Fibroblast of peridontal ligament (primary cell): Measurements from ENCODE around the gene NRXN3.

ENCODE experiments used
- DNase-seq: peaks from one replicate; pipeline ENCODE4 v3.0.0-alpha.2; 2010; ENCODE audit errors: extremely low read depth

NRXN3 gene

DNA sequence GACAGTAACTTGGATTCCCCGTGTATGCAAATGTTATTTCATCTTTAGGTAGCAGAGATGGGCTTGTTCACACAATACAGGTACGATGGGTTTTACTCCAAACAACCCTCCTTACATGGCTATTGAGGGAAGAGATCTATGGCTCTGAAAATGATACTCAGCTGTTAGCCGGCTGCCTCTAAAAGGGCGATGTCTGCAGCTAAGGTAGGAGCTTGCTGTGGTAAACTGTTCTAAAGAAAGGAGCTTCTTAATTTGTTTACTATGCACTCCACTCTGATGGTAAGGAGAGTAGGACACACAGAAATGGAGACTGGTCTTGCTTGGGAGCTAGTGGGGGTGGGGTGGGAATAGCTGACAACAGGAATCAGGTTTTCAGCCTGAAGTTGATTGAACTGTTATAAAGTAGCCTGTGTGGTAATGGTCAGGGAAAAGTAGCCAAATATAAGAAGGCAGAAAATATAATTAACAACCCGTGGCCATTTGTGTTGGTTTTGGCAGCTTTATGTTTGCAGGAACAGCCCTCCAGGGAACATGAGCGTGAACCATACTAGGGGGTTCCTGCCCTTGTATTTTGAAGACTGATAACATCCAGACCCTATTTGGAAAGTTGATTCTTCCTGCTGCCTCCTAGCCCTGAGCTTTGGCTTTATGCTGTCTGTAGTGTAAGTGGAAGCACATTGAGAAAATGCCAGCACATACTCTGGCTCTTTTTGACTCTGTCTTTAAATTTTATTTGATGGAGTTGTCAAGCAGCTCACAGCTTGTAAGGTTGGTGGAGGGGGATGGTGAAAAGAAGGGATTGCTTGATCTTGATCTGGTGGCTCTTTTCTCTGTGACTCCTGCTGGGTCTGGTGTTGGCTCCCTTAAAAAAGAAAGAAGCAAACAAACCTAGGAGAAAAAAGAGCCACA, 1111.3 kb downstream of the NRXN3 start:
- no peak for DNase-seq

DNA sequence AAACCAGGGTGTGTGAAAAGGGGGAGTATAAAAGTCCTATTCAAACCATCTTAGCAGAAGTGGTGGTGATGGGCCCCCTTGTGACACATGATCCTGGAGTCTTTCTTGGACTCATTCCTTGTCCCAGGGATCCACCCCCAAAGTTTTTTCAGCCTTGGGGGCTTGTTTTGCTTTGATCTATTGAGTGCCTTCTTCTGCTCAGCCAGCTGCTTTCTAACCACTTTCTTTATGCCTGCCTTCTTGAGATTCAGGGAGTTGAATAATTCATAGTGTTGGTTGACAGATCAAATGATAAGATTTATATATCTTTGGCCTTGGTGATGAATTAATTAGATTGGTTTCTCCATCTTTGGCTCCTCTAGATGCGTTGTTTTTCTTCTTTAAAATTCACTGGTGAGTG, 1114.4 kb downstream of the NRXN3 start:
- no peak for DNase-seq

DNA sequence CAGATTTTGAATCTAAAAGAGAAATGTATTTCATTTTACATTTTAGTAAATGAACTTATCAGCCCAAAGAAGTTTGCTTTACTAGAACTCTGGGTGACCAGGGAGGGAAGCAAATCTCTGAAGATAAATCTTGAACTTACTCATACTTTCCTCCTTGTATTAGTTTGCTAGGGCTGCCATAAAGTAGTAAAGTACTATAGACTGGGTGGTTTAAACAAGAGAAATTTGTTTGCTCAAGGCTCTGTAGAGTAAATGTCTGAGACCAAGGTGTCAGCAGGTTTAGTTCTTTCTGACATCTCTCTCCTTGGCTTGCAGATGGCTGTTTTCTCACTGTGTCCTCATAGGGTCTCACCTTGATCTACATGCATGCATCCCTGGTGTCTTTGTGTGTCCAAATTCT, 1115.1 kb downstream of the NRXN3 start:
- no peak for DNase-seq

DNA sequence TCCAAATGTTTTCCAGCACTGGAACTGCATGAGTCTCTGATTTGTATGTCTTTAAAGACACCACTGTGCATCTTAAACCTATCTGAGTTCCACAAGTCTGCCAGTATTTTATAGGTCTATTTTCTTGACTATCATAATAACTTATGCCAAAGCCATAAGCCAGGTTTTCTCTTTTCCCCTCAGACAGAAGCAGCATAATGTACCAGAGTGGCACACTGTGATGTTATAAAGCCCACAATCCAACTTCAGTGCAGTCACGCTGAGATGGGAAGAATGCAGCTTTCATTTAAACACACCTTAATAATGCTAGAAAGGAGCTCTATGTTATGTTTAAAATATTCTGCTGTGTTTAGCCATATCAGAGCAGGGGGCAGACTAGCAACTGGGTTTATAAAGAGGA, 1117.8 kb downstream of the NRXN3 start:
- no peak for DNase-seq

DNA sequence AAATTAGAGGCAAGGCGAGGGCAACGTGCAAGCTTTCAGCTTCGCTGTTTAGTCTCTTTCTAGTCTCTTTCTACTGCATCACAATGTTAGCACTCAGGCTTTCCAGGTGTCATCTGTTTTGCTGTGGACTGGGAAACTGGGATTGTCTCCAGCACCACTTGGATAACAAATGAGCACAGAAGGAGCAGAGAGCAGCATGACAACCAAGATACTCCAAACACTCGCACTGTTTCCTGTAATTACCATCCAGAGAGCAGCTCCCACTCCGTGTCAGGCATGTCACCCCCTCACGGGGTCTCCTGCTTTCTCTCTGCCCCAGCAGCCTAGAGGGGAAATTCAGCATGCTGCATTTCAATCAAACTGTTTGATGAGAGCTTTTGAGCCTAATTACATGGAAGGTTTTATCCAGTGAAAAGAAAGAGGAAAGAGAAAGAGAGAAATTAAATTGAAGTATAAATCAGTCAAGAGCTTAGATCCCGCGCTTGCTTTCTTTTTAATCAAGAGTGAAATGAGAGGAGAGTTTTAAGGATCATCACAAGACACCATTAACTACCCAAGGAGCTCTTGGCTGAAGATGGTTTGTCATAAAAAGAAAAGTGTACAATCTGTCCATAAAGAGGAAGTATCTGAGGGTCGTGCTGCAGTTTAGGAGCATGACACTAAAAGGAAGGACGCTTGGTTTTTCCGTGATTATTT, 1123.5 kb downstream of the NRXN3 start:
- no peak for DNase-seq

DNA sequence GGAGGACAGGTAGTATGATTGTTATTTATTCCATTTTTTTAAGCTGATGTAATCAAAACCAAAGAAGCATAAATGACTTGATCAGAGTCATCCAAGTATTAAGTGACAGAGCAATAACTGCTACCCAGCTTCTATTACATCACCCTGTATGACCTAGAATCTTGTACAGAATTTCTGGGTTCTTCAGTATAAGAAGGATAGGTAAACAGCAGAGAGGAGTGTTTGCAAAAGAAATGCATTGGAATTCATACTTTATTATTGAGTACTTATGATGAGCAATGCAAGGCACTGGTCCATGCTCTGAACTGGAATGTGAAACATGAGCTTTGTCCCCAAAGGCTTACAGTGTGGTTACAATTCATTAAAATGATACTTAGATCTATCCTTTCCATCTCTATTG, 1124.3 kb downstream of the NRXN3 start:
- no peak for DNase-seq

DNA sequence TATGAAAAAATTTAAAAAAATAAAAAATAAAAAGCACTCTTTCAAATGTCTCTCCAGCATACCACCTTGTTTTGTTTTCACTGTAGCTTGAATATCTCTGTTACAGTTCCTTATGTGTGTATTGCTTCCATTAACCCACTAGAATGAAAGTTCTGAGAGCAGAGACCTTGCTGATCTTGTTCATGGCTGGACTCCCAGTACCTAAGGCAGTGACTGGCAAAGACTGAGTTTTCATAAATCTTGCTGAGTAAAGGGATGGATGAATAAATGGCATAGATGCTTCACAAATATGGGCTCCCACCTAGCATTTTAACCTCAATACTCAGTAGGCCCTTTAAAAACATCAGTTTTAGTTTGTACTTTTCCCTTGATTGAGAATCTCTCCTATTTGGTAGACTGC, 1125.2 kb downstream of the NRXN3 start:
- no peak for DNase-seq

DNA sequence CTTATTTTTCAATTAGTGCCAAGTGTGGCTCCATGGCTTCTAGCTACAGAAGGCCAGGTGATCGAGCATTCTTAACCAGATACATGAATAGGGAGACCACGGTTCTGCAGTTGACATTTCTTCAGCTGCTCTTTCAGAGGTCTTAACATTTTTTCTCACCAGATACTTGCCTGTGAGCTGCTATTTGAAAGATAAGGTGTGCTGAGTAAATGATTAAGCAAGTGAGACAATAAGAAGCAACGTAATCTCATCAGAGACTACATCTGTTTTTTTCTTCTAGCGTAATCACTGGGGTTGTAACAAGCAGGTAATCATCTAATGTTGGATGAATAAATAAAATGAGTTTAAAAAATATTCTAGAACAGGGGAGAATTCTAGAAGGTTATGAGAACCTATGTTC, 1128.2 kb downstream of the NRXN3 start:
- no peak for DNase-seq

DNA sequence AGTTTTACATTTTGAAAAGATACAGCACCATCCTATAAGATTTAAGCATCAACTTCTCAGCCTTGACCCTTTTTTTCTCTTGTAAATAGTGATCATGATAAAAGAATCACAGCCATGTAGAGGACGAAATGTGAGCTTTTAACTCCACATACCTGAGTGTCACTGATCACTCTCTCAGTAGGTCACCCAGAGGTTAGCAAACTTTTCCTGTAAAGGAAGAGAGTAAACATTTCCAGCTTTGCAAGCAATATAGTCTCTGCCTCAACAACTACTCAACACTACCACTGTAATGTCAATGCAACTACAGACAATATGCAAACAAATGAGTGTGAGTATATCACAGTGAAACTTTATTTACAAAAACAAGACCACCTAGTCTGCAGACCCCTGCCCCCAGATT, 1129.0 kb downstream of the NRXN3 start:
- no peak for DNase-seq

DNA sequence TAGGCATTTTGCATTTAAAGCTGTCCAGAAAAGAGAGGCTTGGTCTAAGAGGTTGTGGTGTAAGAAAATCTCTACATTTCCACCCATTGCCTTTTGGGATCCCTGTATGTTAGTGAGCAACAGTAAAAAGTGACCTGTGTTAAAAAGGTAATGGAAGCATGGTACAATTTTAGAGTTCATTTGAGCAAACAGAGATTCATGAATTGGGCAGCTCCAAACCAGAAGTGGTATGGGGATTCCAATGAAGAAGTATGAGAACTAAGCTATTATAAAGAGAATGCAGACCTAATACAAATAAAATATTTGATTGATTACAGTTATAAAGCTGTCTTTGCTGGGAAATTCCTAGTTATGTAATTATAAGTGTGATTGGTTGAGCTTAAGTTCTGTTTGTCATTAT, 1134.1 kb downstream of the NRXN3 start:
- no peak for DNase-seq

DNA sequence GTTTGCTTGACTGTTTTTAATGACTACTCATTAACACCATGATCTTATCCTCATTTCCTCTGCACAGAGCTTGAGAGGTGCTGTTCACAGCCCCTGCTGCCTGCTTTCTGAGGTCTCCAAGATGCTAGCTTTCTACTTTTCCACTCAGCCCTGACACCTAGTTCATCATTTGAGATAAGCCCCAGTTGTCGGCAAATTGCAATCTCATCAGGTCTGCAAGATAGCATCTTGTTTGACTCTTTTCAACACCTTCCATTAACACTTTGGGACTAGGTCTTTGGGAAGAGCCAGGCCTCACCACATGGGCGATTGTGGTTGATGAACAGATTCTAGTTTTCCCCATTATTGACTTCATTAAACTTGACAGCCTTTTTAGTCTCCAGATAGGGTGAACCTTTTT, 1136.4 kb downstream of the NRXN3 start:
- no peak for DNase-seq

DNA sequence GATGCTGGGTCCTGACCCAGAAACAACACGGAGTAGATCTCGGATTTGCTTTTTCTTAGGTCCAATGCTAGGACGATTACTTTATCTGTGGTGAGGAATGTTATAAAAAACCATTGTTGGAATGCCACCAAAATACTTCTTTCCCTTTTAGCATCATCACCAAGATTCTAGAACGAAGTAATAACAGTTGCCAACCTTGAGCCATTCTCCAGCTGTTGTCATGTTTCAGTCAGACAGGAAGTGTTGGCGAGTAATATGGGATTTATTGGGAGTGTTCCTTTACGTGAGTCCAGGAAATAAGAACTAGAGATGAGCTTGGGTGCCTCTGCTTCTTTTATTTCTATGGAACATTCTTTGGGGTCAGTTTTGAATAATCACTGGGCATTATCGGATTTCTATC, 1148.2 kb downstream of the NRXN3 start:
- DNase-seq: no peak

DNA sequence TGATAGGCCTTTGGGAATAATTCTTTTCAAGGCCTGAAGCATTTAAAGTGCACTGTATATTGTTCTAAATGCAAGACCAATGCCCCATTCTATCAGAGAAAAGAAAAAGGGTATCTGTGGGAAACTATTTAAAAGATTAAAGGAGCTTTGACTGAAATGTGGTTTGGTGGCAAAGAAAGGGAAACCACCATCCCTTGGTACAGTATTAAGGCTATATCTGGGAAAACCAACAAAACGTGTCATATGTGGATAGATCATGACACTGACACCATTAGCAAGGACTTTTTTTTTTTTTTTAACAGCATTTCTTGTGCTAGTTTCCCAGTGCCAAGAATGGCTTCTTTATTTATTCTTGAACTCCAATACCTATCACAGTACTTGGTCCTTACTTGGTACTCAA, 1150.4 kb downstream of the NRXN3 start:
- DNase-seq: no peak

DNA sequence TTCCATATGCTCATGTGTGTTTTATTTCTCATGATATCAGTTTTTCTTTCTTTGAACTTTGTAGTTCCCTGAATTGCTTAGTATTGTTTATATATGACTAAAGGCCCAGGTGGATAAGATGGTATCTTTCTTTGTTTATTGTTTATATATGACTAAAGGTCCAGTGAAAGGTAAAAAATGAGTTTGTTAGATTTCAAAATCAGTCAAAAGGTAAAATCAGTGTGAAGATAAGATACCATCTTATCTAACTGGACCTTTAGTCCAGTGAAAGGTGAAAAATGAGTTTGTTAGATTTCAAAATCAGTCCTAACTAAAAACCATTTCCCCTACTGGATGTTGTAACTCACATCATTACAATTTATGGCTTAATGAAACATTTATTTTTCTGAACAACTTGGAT, 1150.9 kb downstream of the NRXN3 start:
- DNase-seq: no peak

DNA sequence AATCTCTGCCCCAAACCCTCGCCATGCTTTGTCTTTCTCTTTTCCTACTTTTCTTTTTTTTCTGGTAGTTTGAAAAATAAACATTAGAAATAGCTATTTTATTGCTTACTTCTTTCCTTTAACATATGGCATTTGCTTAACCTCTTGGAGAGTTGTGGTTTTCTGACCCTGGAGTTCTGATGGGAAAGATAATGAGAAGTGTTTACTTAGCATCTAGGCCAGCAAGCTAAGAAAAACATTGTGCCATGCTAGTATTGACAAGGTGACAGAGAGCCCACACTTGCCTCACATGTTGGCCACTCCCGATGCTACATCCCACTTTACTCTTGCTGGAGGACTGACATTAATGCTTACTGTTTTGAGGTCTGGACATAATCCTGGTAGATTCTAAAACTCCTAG, 1154.9 kb downstream of the NRXN3 start:
- DNase-seq: no peak

DNA sequence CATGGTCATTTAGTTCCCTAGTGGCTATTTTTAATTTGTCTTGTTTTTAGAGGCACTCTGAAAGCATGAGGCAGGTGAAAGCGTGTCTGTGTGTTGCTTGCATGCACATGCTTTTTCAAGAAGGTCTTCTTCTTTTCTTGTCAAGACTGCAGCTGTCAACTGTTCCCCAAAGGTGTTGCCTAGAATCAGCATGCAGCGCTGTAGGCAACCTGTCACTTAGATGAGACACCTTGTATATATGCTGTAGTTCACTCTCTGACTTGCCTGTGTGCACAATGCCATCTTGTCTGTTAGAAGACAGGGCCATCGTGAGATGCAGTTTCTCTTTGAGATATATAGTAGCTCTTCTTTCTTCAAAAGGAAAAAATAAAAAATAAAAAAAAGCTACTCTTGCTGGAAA, 1155.4 kb downstream of the NRXN3 start:
- no peak for DNase-seq

DNA sequence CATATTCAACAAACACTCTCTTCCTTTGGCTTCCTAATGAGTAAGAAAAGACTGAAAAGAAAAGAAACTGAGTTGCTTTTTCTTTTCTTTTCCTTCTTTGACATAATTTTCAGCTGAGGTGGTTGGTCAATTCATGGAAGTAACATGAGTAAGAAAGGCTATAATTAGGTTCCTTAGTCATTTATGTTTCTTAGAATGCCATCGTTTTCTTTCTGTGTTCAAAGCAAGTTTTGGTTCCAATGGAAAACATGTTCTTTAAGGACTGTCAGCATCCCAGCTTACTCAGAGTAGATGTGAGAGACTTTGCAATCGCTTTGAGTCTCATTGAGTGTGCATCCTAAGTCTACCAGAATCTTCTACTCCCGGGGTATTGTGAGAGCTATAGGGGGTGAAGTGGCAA, 1158.7 kb downstream of the NRXN3 start:
- no peak for DNase-seq

DNA sequence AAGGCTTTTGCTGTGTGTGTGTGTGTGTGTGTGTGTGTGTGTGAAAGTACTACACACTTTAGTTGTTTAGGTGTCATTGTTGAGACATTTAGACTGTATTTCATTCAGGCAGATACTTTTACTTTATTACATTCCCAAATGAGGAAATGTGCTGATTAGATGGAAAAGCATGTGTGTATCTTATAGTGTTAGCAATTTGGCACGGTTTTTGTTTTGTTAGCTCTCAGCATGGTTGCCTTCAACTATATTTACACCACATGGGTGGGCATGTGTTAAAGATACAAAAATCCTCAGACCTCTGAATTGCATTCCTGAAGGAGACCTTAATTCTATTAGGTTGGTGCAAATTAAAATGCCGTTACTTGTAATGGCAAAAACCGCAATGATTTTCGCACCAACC, 1161.7 kb downstream of the NRXN3 start:
- DNase-seq: no peak

DNA sequence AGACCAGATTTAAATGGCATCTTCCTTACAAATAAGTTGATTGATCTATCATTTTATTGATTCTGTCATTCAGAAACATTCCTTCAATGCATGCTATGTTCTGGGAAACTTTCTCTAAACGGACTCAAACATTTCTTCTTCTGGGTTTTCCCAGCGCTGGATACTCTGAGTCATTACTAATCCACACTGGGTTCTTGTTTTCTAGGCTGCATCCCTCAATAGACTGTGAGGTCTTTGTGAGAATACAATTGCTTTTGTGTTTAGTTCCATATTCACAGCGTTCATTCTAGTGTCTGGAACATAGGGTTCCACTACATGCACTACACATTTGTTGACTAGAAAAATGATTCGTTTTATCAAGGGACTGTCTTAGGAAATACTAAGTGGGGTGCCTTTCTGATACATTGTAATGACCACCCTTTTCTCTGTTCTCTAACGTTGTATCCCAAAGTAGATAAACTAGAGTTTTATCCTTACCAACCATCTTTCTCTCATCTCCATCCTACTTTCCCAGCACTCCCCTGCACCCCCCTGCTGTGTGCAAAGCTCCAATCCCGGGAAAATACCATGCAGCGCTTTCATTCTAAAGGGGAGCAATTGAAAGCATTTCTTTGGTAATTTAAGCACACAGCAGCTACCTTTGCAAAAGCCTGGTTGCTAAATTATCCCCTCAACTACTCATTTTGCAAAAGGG, 1162.5 kb downstream of the NRXN3 start:
- no peak for DNase-seq

DNA sequence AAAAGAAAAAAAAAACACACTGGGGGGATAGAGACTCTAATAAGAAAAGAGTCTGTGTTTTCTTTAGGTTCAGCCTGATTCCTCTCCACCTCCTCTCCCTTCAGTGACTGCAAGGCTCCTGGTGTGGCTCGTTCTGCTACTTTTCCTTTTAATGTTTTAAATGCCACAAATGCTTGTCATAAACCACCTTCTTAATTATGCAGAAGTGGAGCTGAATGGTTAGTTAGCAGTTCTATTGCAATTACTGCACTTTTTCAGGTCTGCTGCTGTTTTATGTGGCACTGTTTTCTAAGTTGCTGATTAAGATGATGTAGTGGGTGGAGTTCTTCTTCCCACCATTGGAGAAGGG, 1163.0 kb downstream of the NRXN3 start:
- DNase-seq: no peak

DNA sequence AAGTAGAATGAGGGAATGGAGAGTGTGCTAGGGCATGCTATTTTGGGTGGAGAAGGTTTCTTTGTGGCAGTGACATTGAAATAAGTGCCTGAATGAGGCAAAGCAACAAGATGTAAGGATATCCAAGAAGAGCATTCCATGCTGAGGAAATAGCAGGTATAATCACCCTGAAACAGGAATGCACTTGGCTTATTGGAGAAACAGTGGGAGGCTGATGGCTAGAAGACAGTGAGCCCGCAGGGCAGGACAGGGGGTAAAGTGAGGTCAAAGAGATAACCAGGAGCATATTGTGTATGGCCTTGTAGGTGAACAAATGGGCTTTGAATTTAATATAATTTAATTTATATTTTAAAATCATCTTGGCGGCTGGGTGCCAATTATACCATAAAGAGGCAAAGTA, 1164.1 kb downstream of the NRXN3 start:
- DNase-seq: no peak

DNA sequence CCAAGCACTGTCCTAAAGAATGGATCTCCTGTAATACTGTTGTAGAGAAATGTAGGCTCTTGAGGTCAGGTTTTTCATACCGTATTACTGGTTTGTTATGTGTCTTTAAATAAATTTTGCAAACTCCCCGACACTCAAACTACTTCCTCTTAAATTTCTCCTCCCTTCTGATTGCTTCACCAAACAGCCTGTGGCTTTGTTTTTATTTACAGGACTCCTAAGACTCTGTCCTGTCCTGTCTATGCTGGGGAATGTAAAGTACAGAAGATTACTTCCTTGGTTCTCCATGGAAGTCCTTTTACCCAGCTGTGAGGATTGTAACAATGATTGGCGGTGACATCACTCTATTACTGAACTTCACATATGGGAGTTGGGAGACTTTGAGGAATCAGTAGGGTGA, 1167.6 kb downstream of the NRXN3 start:
- no peak for DNase-seq

DNA sequence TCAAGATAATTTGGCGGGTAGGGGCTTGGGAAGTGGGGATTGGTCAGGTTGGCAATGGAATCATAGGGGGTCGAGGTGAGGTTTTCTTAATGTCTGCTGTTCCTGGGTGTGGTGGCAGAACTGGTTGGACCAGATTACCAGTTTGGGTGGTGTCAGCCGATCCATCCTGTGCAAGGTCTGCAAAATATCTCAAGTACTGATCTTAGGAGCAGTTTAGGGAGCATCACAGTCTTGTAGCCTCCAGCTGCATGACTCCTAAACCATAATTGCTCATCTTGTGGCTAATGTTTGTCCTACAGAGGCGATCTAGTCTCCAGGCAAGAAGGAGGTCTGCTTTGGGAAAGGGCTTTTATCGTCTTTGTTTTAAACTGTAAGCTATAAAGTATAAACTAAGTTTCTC, 1172.8 kb downstream of the NRXN3 start:
- no peak for DNase-seq
